HepG2 (cell line): Measurements from ENCODE around the gene RABGGTA. TPM values are rescaled to one million over a fixed set of nuclear protein-coding genes. Genes with fewer than 3 reads are reported as not detected.

Source experiments
- ARNT2 ChIP-seq: sonication (generic); formaldehyde crosslinking; IDR thresholded peaks from 2 replicates; pipeline ENCODE4 v1.8.0; 2022; ENCODE audit warnings: mild to moderate bottlenecking, low read depth, missing genetic modification reagents, moderate library complexity
- ATF5 ChIP-seq: sonication (generic); formaldehyde crosslinking; IDR thresholded peaks from 2 replicates; pipeline ENCODE4 v1.4.0; 2020; ENCODE audit warnings: mild to moderate bottlenecking, low read depth, missing genetic modification reagents
- CCAR2 ChIP-seq: fragments of 200-400 bp; formaldehyde crosslinking; optimal IDR thresholded peaks from 2 replicates; pipeline ENCODE3; 2018; ENCODE audit warnings: low read depth, mild to moderate bottlenecking, low read length, moderate library complexity
- CREB3 ChIP-seq: sonication (generic); formaldehyde crosslinking; IDR thresholded peaks from 2 replicates; pipeline ENCODE4 v1.5.0; 2020; ENCODE audit warnings: missing genetic modification reagents
- GLI4 ChIP-seq: sonication (generic); formaldehyde crosslinking; IDR thresholded peaks from 2 replicates; pipeline ENCODE4 v1.5.1; 2020; ENCODE audit warnings: missing genetic modification reagents, mild to moderate bottlenecking, moderate library complexity, borderline replicate concordance
- HOXA9 ChIP-seq: sonication (generic); formaldehyde crosslinking; IDR thresholded peaks from 2 replicates; pipeline ENCODE4 v1.8.1; 2022; ENCODE audit warnings: missing genetic modification reagents, mild to moderate bottlenecking, moderate library complexity, borderline replicate concordance
- KDM1A ChIP-seq: IDR thresholded peaks from 2 replicates; pipeline ENCODE4 v1.6.1; 2016; ENCODE audit warnings: missing compliant biosample characterization
- KIAA2018 ChIP-seq: sonication (generic); formaldehyde crosslinking; IDR thresholded peaks from 2 replicates; pipeline ENCODE4 v1.5.0; 2020; ENCODE audit warnings: mild to moderate bottlenecking, missing genetic modification reagents, borderline replicate concordance
- MLLT10 ChIP-seq: sonication (generic); formaldehyde crosslinking; IDR thresholded peaks from 2 replicates; pipeline ENCODE4 v1.4.0; 2020; ENCODE audit warnings: missing genetic modification reagents
- PRDM15 ChIP-seq: sonication (generic); formaldehyde crosslinking; IDR thresholded peaks from 2 replicates; pipeline ENCODE4 v1.4.0; 2020; ENCODE audit warnings: missing genetic modification reagents
- RBM22 ChIP-seq: fragments of 200-400 bp; formaldehyde crosslinking; optimal IDR thresholded peaks from 2 replicates; pipeline ENCODE3; 2017; ENCODE audit warnings: mild to moderate bottlenecking, low read length, moderate library complexity
- SMAD9 ChIP-seq: sonication (generic); formaldehyde crosslinking; IDR thresholded peaks from 2 replicates; pipeline ENCODE4 v1.5.1; 2020; ENCODE audit warnings: mild to moderate bottlenecking, missing genetic modification reagents
- SSRP1 ChIP-seq: IDR thresholded peaks from 2 replicates; pipeline ENCODE4 v1.6.1; 2016; ENCODE audit warnings: control low read depth
- ZNF121 ChIP-seq: sonication (generic); formaldehyde crosslinking; IDR thresholded peaks from 2 replicates; pipeline ENCODE4 v1.5.0; 2020; ENCODE audit warnings: mild to moderate bottlenecking, missing genetic modification reagents
- ZNF260 ChIP-seq: sonication (generic); formaldehyde crosslinking; IDR thresholded peaks from 2 replicates; pipeline ENCODE4 v1.4.0; 2020; ENCODE audit warnings: missing genetic modification reagents, low read depth, mild to moderate bottlenecking, borderline replicate concordance
- polyA plus RNA-seq, 8 experiments: library from polyadenylated mRNA; depleted of rRNA in 3 of 8; stranded (reverse) in 7 of 8; unstranded in 1 of 8; fragments of >200 nt; fragmentation: Illumina TruSeq in 4 of 8; extraction: Trizol in 4 of 8; gene quantifications; 2 replicates each; pipeline versions ENCODE4 v1.2.1 to v1.2.3, GENCODE V29; 2011 to 2016; ENCODE audit warnings: low read depth in 4 of 8, missing spikeins in 1 of 8, mixed read lengths in 1 of 8; ENCODE audit not compliant: insufficient read depth in 1 of 8
- total RNA-seq, 5 experiments: library from RNA; depleted of rRNA; stranded (reverse); fragments of >200 nt; fragmentation: Illumina TruSeq; extraction: Trizol; gene quantifications; 2 replicates each; pipeline ENCODE4 v1.2.3, GENCODE V29; 2016; ENCODE audit warnings: low read depth in 1 of 5

RABGGTA gene
- total and polyA plus RNA-seq, 2 of the 13 experiments (the other 11 are each of a cell fraction or from before 2014, with no cell fraction given), result 57.9 to 90.8 TPM

GRCh38 chr14:24236689-24237462 lies 34.5 kb downstream of the RABGGTA start (continued):
- TF ChIP-seq PRDM15 (CRISPR knock-in tag) (no peak), ARNT2 (no peak), CREB3 (no peak), SMAD9 (no peak), ZNF260 (no peak), SSRP1 (peak; percentile 90), HOXA9 (0 out of 2 replicates have a peak, but pooled peaks have one; percentile 64), ZNF121 (CRISPR knock-in tag) (no peak), KDM1A (no peak), ATF5 (CRISPR knock-in tag) (no peak), CCAR2 (peak; percentile 58), RBM22 (peak; percentile 17), GLI4 (no peak), MLLT10 (CRISPR knock-in tag) (no peak), KIAA2018 (CRISPR knock-in tag) (no peak)
